ENCODE measurements around the gene NINJ1. TPM values are rescaled to one million over a fixed set of nuclear protein-coding genes. Genes with fewer than 3 reads are reported as not detected.

Gene NINJ1
- total and polyA plus RNA-seq, 2 of the 13 experiments (the other 11 are each of a cell fraction or from before 2014, with no cell fraction given), result 81.2 to 92.1 TPM

DNA sequence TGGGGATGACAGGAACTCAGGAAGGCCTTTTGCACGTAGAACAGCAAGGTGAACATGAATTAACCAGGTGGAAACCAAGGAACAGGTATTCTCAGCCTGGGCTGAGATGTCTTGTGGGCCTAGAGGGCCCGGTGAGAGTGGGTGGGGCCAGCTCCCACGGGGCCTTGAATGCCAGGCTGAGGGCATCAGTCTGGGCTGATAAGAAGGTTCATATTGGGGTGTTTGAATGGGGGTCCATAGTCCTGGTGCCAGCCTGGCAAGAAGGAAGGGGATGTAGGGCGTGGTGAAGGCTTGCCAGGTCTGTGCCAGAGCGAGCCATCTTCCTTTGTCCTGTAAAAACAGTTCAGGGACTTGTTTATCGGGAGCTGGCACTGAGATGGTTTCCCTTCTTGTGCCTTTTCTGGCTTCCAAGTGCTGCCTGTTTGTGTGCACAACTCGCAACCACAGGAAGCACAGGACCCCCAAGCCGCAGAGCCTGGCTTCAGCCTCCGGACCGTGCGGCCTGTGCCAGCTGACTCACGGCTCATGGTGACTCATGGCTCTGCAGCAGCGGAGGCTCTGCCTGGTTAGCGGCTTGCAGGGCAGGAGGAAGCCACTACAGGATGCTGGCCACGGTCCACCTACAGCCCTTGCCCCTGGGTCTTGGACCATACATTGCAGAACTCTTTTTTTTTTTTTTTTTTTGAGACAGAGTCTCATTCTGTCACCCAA lies 35.7 kb downstream of the NINJ1 start (continued):
- TF ChIP-seq, protein P1, sequence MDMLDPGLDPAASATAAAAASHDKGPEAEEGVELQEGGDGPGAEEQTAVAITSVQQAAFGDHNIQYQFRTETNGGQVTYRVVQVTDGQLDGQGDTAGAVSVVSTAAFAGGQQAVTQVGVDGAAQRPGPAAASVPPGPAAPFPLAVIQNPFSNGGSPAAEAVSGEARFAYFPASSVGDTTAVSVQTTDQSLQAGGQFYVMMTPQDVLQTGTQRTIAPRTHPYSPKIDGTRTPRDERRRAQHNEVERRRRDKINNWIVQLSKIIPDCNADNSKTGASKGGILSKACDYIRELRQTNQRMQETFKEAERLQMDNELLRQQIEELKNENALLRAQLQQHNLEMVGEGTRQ (IDR thresholded peaks at IDR 0.05; ENCODE audit: low read depth, low read length), result no peak
- TF ChIP-seq, protein P1 (CRISPR knock-in tag; IDR thresholded peaks at IDR 0.05; ENCODE audit: borderline replicate concordance), result no peak
- TF ChIP-seq, protein P2, sequence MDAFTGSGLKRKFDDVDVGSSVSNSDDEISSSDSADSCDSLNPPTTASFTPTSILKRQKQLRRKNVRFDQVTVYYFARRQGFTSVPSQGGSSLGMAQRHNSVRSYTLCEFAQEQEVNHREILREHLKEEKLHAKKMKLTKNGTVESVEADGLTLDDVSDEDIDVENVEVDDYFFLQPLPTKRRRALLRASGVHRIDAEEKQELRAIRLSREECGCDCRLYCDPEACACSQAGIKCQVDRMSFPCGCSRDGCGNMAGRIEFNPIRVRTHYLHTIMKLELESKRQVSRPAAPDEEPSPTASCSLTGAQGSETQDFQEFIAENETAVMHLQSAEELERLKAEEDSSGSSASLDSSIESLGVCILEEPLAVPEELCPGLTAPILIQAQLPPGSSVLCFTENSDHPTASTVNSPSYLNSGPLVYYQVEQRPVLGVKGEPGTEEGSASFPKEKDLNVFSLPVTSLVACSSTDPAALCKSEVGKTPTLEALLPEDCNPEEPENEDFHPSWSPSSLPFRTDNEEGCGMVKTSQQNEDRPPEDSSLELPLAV (CRISPR knock-in tag; conservative IDR thresholded peaks at IDR 0.05; ENCODE audit: low read depth), result no peak
- TF ChIP-seq WIZ (CRISPR knock-in tag; IDR thresholded peaks at IDR 0.05), result no peak
- TF ChIP-seq CREB1 (IDR thresholded peaks at IDR 0.05), result no peak; the same call in 1 of the 2 replicates
- TF ChIP-seq CREB1 (CRISPR knock-in tag; IDR thresholded peaks at IDR 0.05), result no peak
- TF ChIP-seq PAX8 (CRISPR knock-in tag; IDR thresholded peaks at IDR 0.05; ENCODE audit: borderline replicate concordance), result no peak
- TF ChIP-seq MIER3 (CRISPR knock-in tag; IDR thresholded peaks at IDR 0.05; ENCODE audit: borderline replicate concordance), result no peak
- TF ChIP-seq NCOR1 (IDR thresholded peaks at IDR 0.05; ENCODE audit: borderline replicate concordance, low read length), result no peak
- TF ChIP-seq KDM3A (CRISPR knock-in tag; IDR thresholded peaks at IDR 0.05; ENCODE audit: low read depth), result no peak
- TF ChIP-seq HOXA9 (CRISPR knock-in tag; IDR thresholded peaks at IDR 0.05; ENCODE audit: borderline replicate concordance), result no peak
- TF ChIP-seq SMARCC2 (IDR thresholded peaks at IDR 0.05), result no peak
- TF ChIP-seq ERF (CRISPR knock-in tag; IDR thresholded peaks at IDR 0.05), result no peak
- TF ChIP-seq ZMYM4 (CRISPR knock-in tag; IDR thresholded peaks at IDR 0.05), result no peak
- TF ChIP-seq ZNF510 (CRISPR knock-in tag; IDR thresholded peaks at IDR 0.05; ENCODE audit: low read depth), result no peak
- TF ChIP-seq SMAD1 (CRISPR knock-in tag; IDR thresholded peaks at IDR 0.05; ENCODE audit: borderline replicate concordance, low read depth), result no peak
- no peak for TF ChIP-seq NFE2L1 (CRISPR knock-in tag; IDR thresholded peaks at IDR 0.05; ENCODE audit: borderline replicate concordance)
- no peak for TF ChIP-seq BCL6 (CRISPR knock-in tag; IDR thresholded peaks at IDR 0.05)
- TF ChIP-seq ZNF136 (CRISPR knock-in tag; IDR thresholded peaks at IDR 0.05; ENCODE audit: low read depth), result no peak
- TF ChIP-seq HDAC6 (IDR thresholded peaks at IDR 0.05; ENCODE audit: low read depth, low read length), result no peak
- no peak for TF ChIP-seq ZNF337 (CRISPR knock-in tag; IDR thresholded peaks at IDR 0.05; ENCODE audit: borderline replicate concordance, low read depth)
- TF ChIP-seq KLF16 (CRISPR knock-in tag; IDR thresholded peaks at IDR 0.05), result no peak
- no peak for TF ChIP-seq ZNF282 (IDR thresholded peaks at IDR 0.05; ENCODE audit: partially characterized antibody)
